Vagina (tissue), 2 donors: ENCODE results near the gene SLC26A2. TPM values are rescaled to one million over a fixed set of nuclear protein-coding genes. Genes with fewer than 3 reads are reported as not detected.

Source experiments
- DNase-seq, 2 donors: peaks; one replicate each; pipeline ENCODE4 v3.0.0-alpha.2; 2017; ENCODE audit errors: extremely low spot score in 2 of 2
- H3K27ac ChIP-seq: fragments of 200-600 bp; sonication (generic); one replicate; pipeline ENCODE4 v1.5.1; 2019
- H3K27me3 ChIP-seq: fragments of 200-600 bp; sonication (generic); one replicate; pipeline ENCODE4 v1.5.1; 2019
- H3K36me3 ChIP-seq, 2 donors: fragments of 200-600 bp; sonication (generic); one replicate each; pipeline ENCODE4 v1.5.1; 2017 to 2019
- H3K4me1 ChIP-seq: fragments of 200-600 bp; sonication (generic); one replicate; pipeline ENCODE4 v1.5.1; 2019
- H3K4me3 ChIP-seq, 2 donors: fragments of 200-600 bp; sonication (generic); 1 replicate in 1 of 2; 2 replicates in 1 of 2; pipeline ENCODE4 v1.5.1; 2016 to 2019
- H3K9me3 ChIP-seq: fragments of 200-600 bp; sonication (generic); one replicate; pipeline ENCODE4 v1.5.1; 2019
- POLR2A ChIP-seq, 2 donors: fragments of 450-650 bp; IDR thresholded peaks; one replicate each; pipeline ENCODE4 v1.6.1; 2017; ENCODE audit warnings: antibody characterized with exemption in 2 of 2, mild to moderate bottlenecking in 2 of 2, moderate library complexity in 2 of 2
- POLR2AphosphoS5 ChIP-seq, 2 donors: sonication (generic); formaldehyde crosslinking; IDR thresholded peaks; one replicate each; pipeline ENCODE4 v1.9.0; 2017; ENCODE audit warnings: antibody characterized with exemption in 2 of 2, mild to moderate bottlenecking in 2 of 2, low read depth in 1 of 2; ENCODE audit not compliant: insufficient read depth in 1 of 2
- intact Hi-C: fragments of 100-400 bp; cut with DNase I; formaldehyde crosslinking; loops from one replicate; pipeline ENCODE4 v1.15.1; 2023
- total RNA-seq: library from RNA; depleted of rRNA; stranded (reverse); fragments of >200 nt; gene quantifications from one replicate; pipeline ENCODE4 v1.2.3, GENCODE V29; 2016
- TF ChIP-seq, protein P1 (sequence below), 3 experiments: fragments of 450-650 bp in 2 of 3; fragments of 200-600 bp in 1 of 3; sonication (generic) in 1 of 3; IDR thresholded peaks; one replicate each; pipeline ENCODE4 v1.5.1; 2017 to 2019; ENCODE audit warnings: antibody characterized with exemption in 3 of 3, mild to moderate bottlenecking in 2 of 3, moderate library complexity in 2 of 3

SLC26A2 gene
- total RNA-seq, 1 donor from 2014 or later: 13.3 TPM

DNA sequence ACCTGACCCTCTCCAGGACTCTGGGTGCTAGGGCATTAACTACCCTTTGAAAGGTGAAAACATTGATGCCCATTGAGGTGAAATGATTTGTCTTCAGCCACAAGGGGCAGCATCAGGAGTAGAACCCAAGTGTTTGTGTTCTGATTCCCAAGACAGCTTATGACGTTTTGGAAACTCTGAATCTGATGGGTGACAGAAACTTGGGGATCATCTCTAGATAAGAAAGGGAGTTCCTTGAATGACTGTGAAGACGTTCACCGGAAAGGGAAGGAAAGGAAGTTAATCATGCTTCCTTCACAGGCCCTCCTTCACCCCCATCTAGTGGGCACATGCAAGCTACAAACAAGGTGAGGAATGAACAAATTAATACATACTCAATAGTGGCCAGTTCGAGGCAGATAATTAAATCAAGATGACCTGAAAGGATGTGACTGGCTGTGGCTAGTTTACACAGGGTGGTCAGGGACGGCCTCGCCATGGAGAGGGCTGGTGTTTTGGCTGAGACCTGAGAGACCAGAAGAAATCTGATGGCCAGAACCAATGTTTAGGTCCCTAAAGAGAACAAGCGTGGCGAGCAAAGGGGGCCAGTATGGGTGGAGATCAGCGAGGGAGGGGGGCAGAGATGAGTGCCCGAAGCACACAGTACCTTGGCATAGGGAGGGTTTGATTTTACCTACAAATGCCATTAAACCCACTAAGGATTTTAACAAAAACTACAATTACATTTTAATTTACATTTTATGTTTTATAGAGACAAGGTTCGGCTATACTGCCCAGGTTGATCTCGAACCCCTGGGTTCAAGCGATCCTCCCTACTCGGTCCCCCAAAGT is 937 bp upstream of the SLC26A2 start:
- H3K9me3 ChIP-seq: no peaks in the 10 kb centered on the region
- intact Hi-C loops: loop anchor here (10.0 kb wide), 1 partner anchor 455 kb away; the partner anchor contains the start of gene CD74
- no peak for DNase-seq

DNA sequence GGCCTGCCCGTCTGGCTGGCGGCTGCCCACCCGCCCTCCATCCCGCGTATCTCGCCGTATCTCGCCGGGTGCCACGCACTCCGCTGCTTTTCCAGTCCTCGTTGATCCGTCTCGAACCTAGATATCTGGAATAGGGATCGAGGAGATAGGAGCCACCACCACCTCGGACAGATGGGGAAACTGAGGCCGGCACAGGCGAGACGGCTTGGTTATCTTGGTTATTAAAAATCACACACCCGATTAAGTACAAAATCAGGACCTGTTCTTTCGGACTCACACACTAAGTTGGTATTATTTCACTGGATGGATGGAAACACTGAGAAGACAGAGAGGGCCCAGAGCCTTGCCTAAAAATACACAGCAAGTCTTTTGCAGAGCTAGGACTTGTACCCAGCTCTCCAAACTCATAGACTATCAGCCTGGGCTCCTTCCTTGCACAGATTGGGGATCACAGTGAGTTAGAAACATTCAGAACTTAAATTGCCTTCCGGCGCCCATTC is 678 bp downstream of the SLC26A2 start:
- intact Hi-C loops: no loop called here
- H3K27ac ChIP-seq: peak overlapping the region; percentile 90
- peak overlapping the region; percentile 68 to 94 for H3K4me3 ChIP-seq
- peaks cover 26% of the 10 kb centered on the region for H3K4me1 ChIP-seq
- TF ChIP-seq, protein P1, sequence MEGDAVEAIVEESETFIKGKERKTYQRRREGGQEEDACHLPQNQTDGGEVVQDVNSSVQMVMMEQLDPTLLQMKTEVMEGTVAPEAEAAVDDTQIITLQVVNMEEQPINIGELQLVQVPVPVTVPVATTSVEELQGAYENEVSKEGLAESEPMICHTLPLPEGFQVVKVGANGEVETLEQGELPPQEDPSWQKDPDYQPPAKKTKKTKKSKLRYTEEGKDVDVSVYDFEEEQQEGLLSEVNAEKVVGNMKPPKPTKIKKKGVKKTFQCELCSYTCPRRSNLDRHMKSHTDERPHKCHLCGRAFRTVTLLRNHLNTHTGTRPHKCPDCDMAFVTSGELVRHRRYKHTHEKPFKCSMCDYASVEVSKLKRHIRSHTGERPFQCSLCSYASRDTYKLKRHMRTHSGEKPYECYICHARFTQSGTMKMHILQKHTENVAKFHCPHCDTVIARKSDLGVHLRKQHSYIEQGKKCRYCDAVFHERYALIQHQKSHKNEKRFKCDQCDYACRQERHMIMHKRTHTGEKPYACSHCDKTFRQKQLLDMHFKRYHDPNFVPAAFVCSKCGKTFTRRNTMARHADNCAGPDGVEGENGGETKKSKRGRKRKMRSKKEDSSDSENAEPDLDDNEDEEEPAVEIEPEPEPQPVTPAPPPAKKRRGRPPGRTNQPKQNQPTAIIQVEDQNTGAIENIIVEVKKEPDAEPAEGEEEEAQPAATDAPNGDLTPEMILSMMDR (IDR thresholded peaks at IDR 0.05): no peak
- TF ChIP-seq POLR2A (IDR thresholded peaks at IDR 0.05) (no peak), POLR2AphosphoS5 (IDR thresholded peaks at IDR 0.05; ENCODE audit: insufficient read depth in 1 of 2, low read depth in 1 of 2) (no peak)
- no peaks in the 10 kb centered on the region for H3K27me3 ChIP-seq
- no peaks in the 10 kb centered on the region for H3K36me3 ChIP-seq
- no peak for DNase-seq
- H3K9me3 ChIP-seq: no peaks in the 10 kb centered on the region

More for the DNA sequence above, 937 bp upstream of the SLC26A2 start:
- Histone ChIP-seq H3K27ac (peak overlapping the region; percentile 90), H3K4me3 (peak overlapping the region; percentile 68 to 94), H3K27me3 (no peaks in the 10 kb centered on the region), H3K36me3 (no peaks in the 10 kb centered on the region), H3K4me1 (peaks cover 26% of the 10 kb centered on the region)
- TF ChIP-seq, protein P1 (IDR thresholded peaks at IDR 0.05): no peak
- no peak for TF ChIP-seq POLR2AphosphoS5 (IDR thresholded peaks at IDR 0.05; ENCODE audit: insufficient read depth in 1 of 2, low read depth in 1 of 2)
- TF ChIP-seq POLR2A (IDR thresholded peaks at IDR 0.05): no peak

DNA sequence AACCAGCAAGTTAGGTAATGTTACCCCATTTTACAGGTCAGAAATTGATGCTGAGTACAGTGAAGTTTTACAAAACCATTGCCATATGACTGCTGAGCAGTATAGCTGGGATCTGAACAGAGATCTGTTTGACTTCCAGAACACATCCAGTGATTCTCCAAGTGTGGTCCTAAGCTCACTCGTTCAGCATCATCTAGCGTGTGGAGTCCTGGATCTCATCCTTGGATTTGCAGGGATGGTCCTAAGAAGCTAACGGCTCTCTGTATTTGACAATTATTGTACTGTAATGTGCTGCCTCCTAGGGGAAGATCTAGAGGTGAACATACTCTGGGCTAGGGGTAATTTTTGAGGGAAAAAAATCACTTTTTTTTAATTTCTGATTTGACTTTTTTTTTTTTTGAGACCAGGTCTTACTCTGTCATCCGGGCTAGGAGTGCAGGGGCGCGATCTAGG is 1.4 kb downstream of the SLC26A2 start:
- intact Hi-C loops: no loop called here
- TF ChIP-seq POLR2AphosphoS5 (IDR thresholded peaks at IDR 0.05; ENCODE audit: insufficient read depth in 1 of 2, low read depth in 1 of 2) (no peak), POLR2A (IDR thresholded peaks at IDR 0.05) (no peak)
- TF ChIP-seq, protein P1 (IDR thresholded peaks at IDR 0.05): peak in 2 of 3 experiments; percentile 22 to 26
- Histone ChIP-seq H3K27me3 (no peaks in the 10 kb centered on the region), H3K9me3 (no peaks in the 10 kb centered on the region), H3K4me3 (no peak overlapping the region), H3K36me3 (no peaks in the 10 kb centered on the region), H3K27ac (no peak overlapping the region), H3K4me1 (peaks cover 26% of the 10 kb centered on the region)
- no peak for DNase-seq

DNA sequence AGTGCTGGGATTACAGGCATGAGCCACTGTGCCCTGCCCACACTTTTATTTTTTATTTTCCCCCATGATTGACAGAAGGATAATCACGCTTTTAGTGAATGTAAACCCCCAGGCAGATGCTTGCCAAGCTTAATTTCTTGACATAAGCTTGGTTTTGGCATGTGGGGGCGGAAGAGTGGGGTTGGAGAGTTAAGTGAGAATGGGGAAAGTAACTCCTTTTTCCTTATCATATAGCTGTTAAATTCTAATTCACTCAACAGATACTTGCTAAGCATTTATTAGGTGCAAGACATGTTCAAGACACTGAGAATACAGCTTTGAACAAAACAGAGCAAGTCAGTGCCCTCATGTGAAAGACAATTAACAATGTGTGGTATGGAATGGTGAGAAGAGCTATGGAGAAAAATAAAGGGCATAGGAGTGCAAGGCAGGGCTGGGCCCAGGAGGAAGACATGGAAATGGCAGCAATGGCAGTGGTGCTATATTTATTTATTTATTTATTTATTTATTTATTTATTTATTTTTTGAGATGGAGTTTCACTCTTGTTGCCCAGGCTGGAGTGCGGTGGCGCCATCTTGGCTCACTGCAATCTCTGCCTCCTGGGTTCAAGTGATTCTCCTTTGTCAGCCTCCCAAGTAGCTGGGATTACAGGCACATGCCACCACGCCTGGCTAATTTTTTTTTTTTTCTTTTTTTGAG is 2.2 kb downstream of the SLC26A2 start:
- H3K27me3 ChIP-seq: no peaks in the 10 kb centered on the region
- H3K36me3 ChIP-seq: no peaks in the 10 kb centered on the region
- no peak overlapping the region for H3K4me3 ChIP-seq
- TF ChIP-seq POLR2A (IDR thresholded peaks at IDR 0.05) (no peak), POLR2AphosphoS5 (IDR thresholded peaks at IDR 0.05; ENCODE audit: insufficient read depth in 1 of 2, low read depth in 1 of 2) (no peak)
- TF ChIP-seq, protein P1 (IDR thresholded peaks at IDR 0.05): no peak
- no peaks in the 10 kb centered on the region for H3K9me3 ChIP-seq
- intact Hi-C loops: no loop called here
- DNase-seq: no peak
- H3K27ac ChIP-seq: no peak overlapping the region
- H3K4me1 ChIP-seq: peaks cover 26% of the 10 kb centered on the region
